Skin epidermis (tissue), 12 donors: ENCODE measurements around the gene OVAAL.
A peak's percentile ranks its signal among the peaks of the same experiment; 100 is the strongest.
"Not testable (repeated sequence)": the region's sequence is repeated elsewhere in the genome, so short reads cannot be mapped to it uniquely, and the experiment has no call there.

Source experiments
- H3K27ac ChIP-seq, 21 experiments: fragments of 200-600 bp; sonication (generic) in 11 of 21; one replicate each; pipeline ENCODE4 v1.5.0; 2020; ENCODE audit warnings: mild to moderate bottlenecking in 3 of 21, inconsistent platforms in 2 of 21, moderate library complexity in 2 of 21
- H3K4me3 ChIP-seq, 7 experiments: fragments of 200-600 bp; sonication (generic) in 2 of 7; one replicate each; pipeline ENCODE4 v1.5.0; 2020; ENCODE audit warnings: inconsistent platforms in 2 of 7, mild to moderate bottlenecking in 2 of 7, moderate library complexity in 1 of 7

OVAAL gene

GRCh38 chr1:180539136-180539535 is 19.6 kb upstream of the OVAAL start:
- H3K27ac ChIP-seq = no peak overlapping the region
- no peak overlapping the region for H3K4me3 ChIP-seq

- H3K4me3 ChIP-seq = no peak overlapping the region
- peak overlapping the region in 1 of 21 experiments; percentile 11 for H3K27ac ChIP-seq
Measured at GRCh38 chr1:180540697-180541594, 17.8 kb upstream of the OVAAL start.

- H3K4me3 ChIP-seq = no peak overlapping the region
- peak overlapping the region in 5 of 21 experiments; percentile 3 to 39 (median 22) for H3K27ac ChIP-seq
Measured at GRCh38 chr1:180542113-180542837, 16.5 kb upstream of the OVAAL start.

- Histone ChIP-seq H3K27ac (peak overlapping the region in 2 of 21 experiments; percentile 22 to 39), H3K4me3 (no peak overlapping the region)
Measured at GRCh38 chr1:180542838-180543145, 16.0 kb upstream of the OVAAL start.

- H3K4me3 ChIP-seq = no peak overlapping the region
- H3K27ac ChIP-seq = no peak overlapping the region
Measured at GRCh38 chr1:180544050-180544449, 14.7 kb upstream of the OVAAL start.

GRCh38 chr1:180545991-180546390 is 12.8 kb upstream of the OVAAL start:
- Histone ChIP-seq H3K4me3 (no peak overlapping the region), H3K27ac (no peak overlapping the region)

GRCh38 chr1:180548686-180549317 is 10.0 kb upstream of the OVAAL start:
- Histone ChIP-seq H3K27ac (no peak overlapping the region), H3K4me3 (no peak overlapping the region)

- H3K4me3 ChIP-seq, H3K27ac ChIP-seq: not testable (repeated sequence)
Measured at GRCh38 chr1:180549770-180550169, 9.0 kb upstream of the OVAAL start.

GRCh38 chr1:180550241-180550640 is 8.5 kb upstream of the OVAAL start:
- Histone ChIP-seq H3K4me3 (no peak overlapping the region), H3K27ac (no peak overlapping the region)

- no peak overlapping the region for H3K27ac ChIP-seq
- no peak overlapping the region for H3K4me3 ChIP-seq
Measured at GRCh38 chr1:180551997-180552396, 6.8 kb upstream of the OVAAL start.

GRCh38 chr1:180553046-180553445 is 5.7 kb upstream of the OVAAL start:
- not testable (repeated sequence) for H3K27ac ChIP-seq, H3K4me3 ChIP-seq

- Histone ChIP-seq H3K27ac (no peak overlapping the region), H3K4me3 (no peak overlapping the region)
Measured at GRCh38 chr1:180555411-180555810, 3.4 kb upstream of the OVAAL start.

GRCh38 chr1:180560200-180560867 is 1.6 kb downstream of the OVAAL start:
- Histone ChIP-seq H3K27ac (no peak overlapping the region), H3K4me3 (no peak overlapping the region)

- no peak overlapping the region for H3K4me3 ChIP-seq
- no peak overlapping the region for H3K27ac ChIP-seq
Measured at GRCh38 chr1:180560868-180561600, 2.3 kb downstream of the OVAAL start.

GRCh38 chr1:180562640-180563025 is 3.9 kb downstream of the OVAAL start:
- H3K4me3 ChIP-seq = no peak overlapping the region
- peak overlapping the region in 3 of 21 experiments; percentile 1 to 40 (median 6) for H3K27ac ChIP-seq

GRCh38 chr1:180563026-180563827 is 4.5 kb downstream of the OVAAL start:
- no peak overlapping the region for H3K4me3 ChIP-seq
- H3K27ac ChIP-seq = peak overlapping the region in 5 of 21 experiments; percentile 1 to 57 (median 12)

- no peak overlapping the region for H3K4me3 ChIP-seq
Measured at GRCh38 chr1:180565121-180565871, 6.5 kb downstream of the OVAAL start.

GRCh38 chr1:180566026-180566425 is 7.3 kb downstream of the OVAAL start:
- Histone ChIP-seq H3K4me3 (no peak overlapping the region), H3K27ac (peak overlapping the region in 1 of 21 experiments; percentile 36)

More at GRCh38 chr1:180565121-180565871, 6.5 kb downstream of the OVAAL start:
- peak overlapping the region in 1 of 21 experiments; percentile 36 for H3K27ac ChIP-seq
